ENCODE results near the gene JADE2.

- no peak for TF ChIP-seq POLR2A (IDR thresholded peaks at IDR 0.05; ENCODE audit: low read depth, low read length)
- no peak for TF ChIP-seq TAF1 (IDR thresholded peaks at IDR 0.05; ENCODE audit: borderline replicate concordance, low read depth, low read length)
- TF ChIP-seq POLR2AphosphoS5 (IDR thresholded peaks at IDR 0.05; ENCODE audit: low read depth, low read length): no peak
Observed at GRCh38 chr5:134566741-134567221, 41.3 kb downstream of the JADE2 start.

Data from GM12892 (cell line).